K562 (cell line): ENCODE results near the gene GNAL. TPM values are rescaled to one million over a fixed set of nuclear protein-coding genes. Genes with fewer than 3 reads are reported as not detected.

ENCODE experiments used
- BMI1 ChIP-seq: fragments of 150-350 bp; IDR thresholded peaks from 2 replicates; pipeline ENCODE4 v1.6.1; 2014; ENCODE audit warnings: low read length
- FOXA3 ChIP-seq, 2 experiments: fragments of 450-650 bp in 1 of 2; sonication (generic) in 1 of 2; formaldehyde crosslinking; IDR thresholded peaks in 1 of 2; conservative IDR thresholded peaks in 1 of 2; 2 replicates each; pipeline versions ENCODE4 v1.4.0 to v1.8.0; 2020 to 2022; ENCODE audit warnings: mild to moderate bottlenecking in 2 of 2, missing genetic modification reagents in 1 of 2
- FOXK1 ChIP-seq: sonication (generic); formaldehyde crosslinking; IDR thresholded peaks from 2 replicates; pipeline ENCODE4 v1.8.0; 2022; ENCODE audit warnings: missing genetic modification reagents, mild to moderate bottlenecking, borderline replicate concordance
- GATA2 ChIP-seq: sonication (generic); formaldehyde crosslinking; IDR thresholded peaks from 2 replicates; pipeline ENCODE4 v1.4.0; 2020; ENCODE audit warnings: mild to moderate bottlenecking, missing genetic modification reagents
- HMG20B ChIP-seq: fragments of 250-450 bp; sonication (Bioruptor Pico); IDR thresholded peaks from 2 replicates; pipeline ENCODE4 v1.5.0; 2021; ENCODE audit warnings: mild to moderate bottlenecking
- JUND ChIP-seq, 2 experiments: IDR thresholded peaks; 2 replicates in 1 of 2; 3 replicates in 1 of 2; pipeline ENCODE4 v1.6.1; 2011; ENCODE audit warnings: borderline replicate concordance in 2 of 2, low read depth in 2 of 2, low read length in 2 of 2, improper control_type of control experiment in 1 of 2, missing biosample characterization in 1 of 2, missing genetic modification characterization in 1 of 2, missing genetic modification reagents in 1 of 2
- KDM2B ChIP-seq: fragments of 250-450 bp; sonication (Bioruptor Pico); IDR thresholded peaks from 2 replicates; pipeline ENCODE4 v1.8.0; 2021; ENCODE audit warnings: mild to moderate bottlenecking, moderate library complexity
- NCOA1 ChIP-seq: fragments of 450-650 bp; IDR thresholded peaks from 2 replicates; pipeline ENCODE4 v1.6.1; 2016; ENCODE audit warnings: low read depth
- RFX5 ChIP-seq: IDR thresholded peaks from 2 replicates; pipeline ENCODE4 v1.6.1; 2011; ENCODE audit warnings: low read depth, mild to moderate bottlenecking, improper control_type of control experiment, low read length
- ZNF124 ChIP-seq: sonication (generic); formaldehyde crosslinking; IDR thresholded peaks from 2 replicates; pipeline ENCODE4 v1.8.1; 2022; ENCODE audit warnings: missing genetic modification reagents
- ZNF316 ChIP-seq: fragments of 450-650 bp; IDR thresholded peaks from 2 replicates; pipeline ENCODE4 v1.6.1; 2016
- ZNF408 ChIP-seq: fragments of 250-450 bp; sonication (Bioruptor Pico); IDR thresholded peaks from 2 replicates; pipeline ENCODE4 v1.4.0; 2020; ENCODE audit warnings: low read depth, mild to moderate bottlenecking, moderate library complexity
- ZNF561 ChIP-seq: fragments of 450-650 bp; formaldehyde crosslinking; conservative IDR thresholded peaks from 2 replicates; pipeline ENCODE4 v1.4.0; 2020; ENCODE audit warnings: mild to moderate bottlenecking, moderate library complexity
- polyA plus RNA-seq, 8 experiments: library from polyadenylated mRNA; depleted of rRNA in 4 of 8; stranded (reverse) in 5 of 8; unstranded in 3 of 8; fragments of >200 nt; fragmentation: Nextera tagmentation in 2 of 8; fragmentation: Illumina TruSeq in 1 of 8; extraction: Ambion mirVana in 2 of 8; extraction: Trizol in 1 of 8; gene quantifications; 2 replicates each; pipeline versions ENCODE4 v1.2.1 to v1.2.3, GENCODE V29; 2011 to 2014; ENCODE audit warnings: inconsistent platforms in 1 of 8, missing spikeins in 1 of 8
- total RNA-seq, 7 experiments: library from RNA; depleted of rRNA in 6 of 7; stranded (reverse); fragments of >200 nt in 6 of 7; fragmentation: Illumina TruSeq in 2 of 7; extraction: Trizol in 2 of 7; gene quantifications; 2 replicates each; pipeline versions ENCODE4 v1.2.1 to v1.2.3, GENCODE V29; 2011 to 2021; ENCODE audit warnings: low replicate concordance in 1 of 7
- TF ChIP-seq, protein P1 (sequence below), 3 experiments: fragments of 200-800 bp in 1 of 3; sonication (Bioruptor generic) in 1 of 3; sonication (generic) in 1 of 3; formaldehyde crosslinking in 1 of 3; IDR thresholded peaks; 2 replicates each; pipeline versions ENCODE4 v1.6.1 to v1.8.0; 2016 to 2022; ENCODE audit warnings: mild to moderate bottlenecking in 2 of 3, missing compliant biosample characterization in 2 of 3, missing genetic modification characterization in 2 of 3, missing genetic modification reagents in 1 of 3
- TF ChIP-seq, protein P2 (sequence below): fragments of 250-450 bp; sonication (Bioruptor Pico); IDR thresholded peaks from 2 replicates; pipeline ENCODE4 v1.5.1; 2021; ENCODE audit warnings: mild to moderate bottlenecking
- TF ChIP-seq, protein P3 (sequence below): fragments of 450-650 bp; formaldehyde crosslinking; IDR thresholded peaks from 2 replicates; pipeline ENCODE4 v1.4.0; 2022; ENCODE audit warnings: mild to moderate bottlenecking, moderate library complexity
- TF ChIP-seq, protein P4 (sequence below): fragments of 250-450 bp; sonication (Bioruptor Pico); IDR thresholded peaks from 2 replicates; pipeline ENCODE4 v1.5.0; 2020; ENCODE audit warnings: mild to moderate bottlenecking
- TF ChIP-seq, protein P5 (sequence below): fragments of 450-650 bp; conservative IDR thresholded peaks from 2 replicates; pipeline ENCODE4 v1.6.1; 2016; ENCODE audit warnings: missing genetic modification characterization, low read depth, mild to moderate bottlenecking, missing compliant biosample characterization, moderate library complexity

The GNAL gene
- total and polyA plus RNA-seq, 9 of the 15 experiments (the other 6 are each of a cell fraction or from before 2014, with no cell fraction given) = under 0.01 to 0.10 (median 0.01) TPM; not detected in 5

DNA sequence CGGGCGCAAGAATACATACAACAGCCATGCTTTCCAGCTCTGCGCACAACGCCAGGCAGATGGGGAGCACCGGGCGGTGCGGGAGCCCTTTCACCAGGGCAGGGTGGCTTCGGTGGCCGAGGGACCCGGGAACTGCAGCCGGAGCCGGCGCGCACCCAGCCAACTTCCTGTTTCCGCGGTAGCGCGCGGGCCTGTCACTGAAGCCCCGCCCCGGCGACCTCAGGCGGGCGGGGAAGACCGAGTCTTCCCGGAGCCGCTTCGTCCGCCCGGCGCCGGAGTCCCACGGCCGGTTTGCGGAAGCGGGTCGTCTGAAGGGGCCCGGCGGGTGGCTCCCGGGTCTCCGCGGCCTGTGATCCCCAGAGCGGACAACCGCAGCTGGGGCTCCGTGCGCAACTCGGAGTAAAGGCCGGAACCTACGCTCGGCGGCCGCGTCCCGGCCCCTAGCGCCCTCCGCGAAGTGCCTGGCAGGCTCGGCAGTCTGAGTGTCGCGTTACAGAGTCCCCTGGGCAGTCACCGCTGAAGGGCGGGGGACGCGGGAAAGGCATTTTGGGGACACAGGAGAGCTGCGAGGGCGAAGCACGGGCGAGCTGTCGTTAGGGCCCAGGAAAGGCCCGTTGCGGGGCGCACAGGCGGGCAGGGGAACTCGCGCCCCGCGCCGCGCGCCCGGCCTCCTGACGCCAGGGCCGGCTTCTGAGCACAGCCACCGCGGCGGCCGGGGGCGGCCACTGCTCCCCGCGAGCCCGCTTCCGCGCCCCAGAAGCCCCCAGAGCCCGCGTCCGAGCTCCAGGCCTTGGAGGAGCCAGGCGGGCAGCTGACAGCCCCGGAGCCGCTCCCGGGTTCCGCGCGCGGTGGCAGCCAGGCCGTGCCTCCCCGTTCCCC, 219.4 kb downstream of the GNAL start, which contains the start of gene MPPE1 (continued):
- TF ChIP-seq, protein P1, sequence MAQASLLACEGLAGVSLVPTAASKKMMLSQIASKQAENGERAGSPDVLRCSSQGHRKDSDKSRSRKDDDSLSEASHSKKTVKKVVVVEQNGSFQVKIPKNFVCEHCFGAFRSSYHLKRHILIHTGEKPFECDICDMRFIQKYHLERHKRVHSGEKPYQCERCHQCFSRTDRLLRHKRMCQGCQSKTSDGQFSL (CRISPR knock-in tag; IDR thresholded peaks at IDR 0.05) = 0 out of 2 replicates have a peak, but pooled peaks have one; percentile 29
- TF ChIP-seq, protein P1 (tag; IDR thresholded peaks at IDR 0.05) = no peak
- TF ChIP-seq NCOA1 = 0 out of 2 replicates have a peak, but pooled peaks have one; percentile 30
- TF ChIP-seq, protein P2, sequence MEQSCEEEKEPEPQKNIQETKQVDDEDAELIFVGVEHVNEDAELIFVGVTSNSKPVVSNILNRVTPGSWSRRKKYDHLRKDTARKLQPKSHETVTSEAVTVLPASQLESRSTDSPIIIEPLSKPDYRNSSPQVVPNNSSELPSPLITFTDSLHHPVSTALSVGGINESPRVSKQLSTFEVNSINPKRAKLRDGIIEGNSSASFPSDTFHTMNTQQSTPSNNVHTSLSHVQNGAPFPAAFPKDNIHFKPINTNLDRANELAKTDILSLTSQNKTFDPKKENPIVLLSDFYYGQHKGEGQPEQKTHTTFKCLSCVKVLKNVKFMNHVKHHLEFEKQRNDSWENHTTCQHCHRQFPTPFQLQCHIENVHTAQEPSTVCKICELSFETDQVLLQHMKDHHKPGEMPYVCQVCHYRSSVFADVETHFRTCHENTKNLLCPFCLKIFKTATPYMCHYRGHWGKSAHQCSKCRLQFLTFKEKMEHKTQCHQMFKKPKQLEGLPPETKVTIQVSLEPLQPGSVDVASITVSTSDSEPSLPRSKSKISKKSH (CRISPR knock-in tag) = no peak
- TF ChIP-seq, protein P3, sequence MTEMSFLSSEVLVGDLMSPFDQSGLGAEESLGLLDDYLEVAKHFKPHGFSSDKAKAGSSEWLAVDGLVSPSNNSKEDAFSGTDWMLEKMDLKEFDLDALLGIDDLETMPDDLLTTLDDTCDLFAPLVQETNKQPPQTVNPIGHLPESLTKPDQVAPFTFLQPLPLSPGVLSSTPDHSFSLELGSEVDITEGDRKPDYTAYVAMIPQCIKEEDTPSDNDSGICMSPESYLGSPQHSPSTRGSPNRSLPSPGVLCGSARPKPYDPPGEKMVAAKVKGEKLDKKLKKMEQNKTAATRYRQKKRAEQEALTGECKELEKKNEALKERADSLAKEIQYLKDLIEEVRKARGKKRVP (CRISPR knock-in tag) = no peak
- no peak for TF ChIP-seq FOXK1 (CRISPR knock-in tag)
- no peak for TF ChIP-seq FOXA3 (CRISPR knock-in tag; conservative IDR thresholded peaks at IDR 0.05 in 1 of 2, IDR thresholded peaks at IDR 0.05 in 1 of 2)
- TF ChIP-seq HMG20B (CRISPR knock-in tag) = no peak
- TF ChIP-seq GATA2 (CRISPR knock-in tag) = no peak
- TF ChIP-seq, protein P4, sequence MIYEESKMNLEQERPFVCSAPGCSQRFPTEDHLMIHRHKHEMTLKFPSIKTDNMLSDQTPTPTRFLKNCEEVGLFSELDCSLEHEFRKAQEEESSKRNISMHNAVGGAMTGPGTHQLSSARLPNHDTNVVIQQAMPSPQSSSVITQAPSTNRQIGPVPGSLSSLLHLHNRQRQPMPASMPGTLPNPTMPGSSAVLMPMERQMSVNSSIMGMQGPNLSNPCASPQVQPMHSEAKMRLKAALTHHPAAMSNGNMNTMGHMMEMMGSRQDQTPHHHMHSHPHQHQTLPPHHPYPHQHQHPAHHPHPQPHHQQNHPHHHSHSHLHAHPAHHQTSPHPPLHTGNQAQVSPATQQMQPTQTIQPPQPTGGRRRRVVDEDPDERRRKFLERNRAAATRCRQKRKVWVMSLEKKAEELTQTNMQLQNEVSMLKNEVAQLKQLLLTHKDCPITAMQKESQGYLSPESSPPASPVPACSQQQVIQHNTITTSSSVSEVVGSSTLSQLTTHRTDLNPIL (CRISPR knock-in tag) = no peak
- TF ChIP-seq BMI1 = no peak
- TF ChIP-seq ZNF561 (CRISPR knock-in tag) = no peak
- TF ChIP-seq, protein P5, sequence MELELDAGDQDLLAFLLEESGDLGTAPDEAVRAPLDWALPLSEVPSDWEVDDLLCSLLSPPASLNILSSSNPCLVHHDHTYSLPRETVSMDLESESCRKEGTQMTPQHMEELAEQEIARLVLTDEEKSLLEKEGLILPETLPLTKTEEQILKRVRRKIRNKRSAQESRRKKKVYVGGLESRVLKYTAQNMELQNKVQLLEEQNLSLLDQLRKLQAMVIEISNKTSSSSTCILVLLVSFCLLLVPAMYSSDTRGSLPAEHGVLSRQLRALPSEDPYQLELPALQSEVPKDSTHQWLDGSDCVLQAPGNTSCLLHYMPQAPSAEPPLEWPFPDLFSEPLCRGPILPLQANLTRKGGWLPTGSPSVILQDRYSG (tag) = no peak
- no peak for TF ChIP-seq ZNF408 (CRISPR knock-in tag)
- TF ChIP-seq ZNF316 = no peak
- no peak for TF ChIP-seq ZNF124 (CRISPR knock-in tag)
- no peak for TF ChIP-seq JUND (IDR thresholded peaks at IDR 0.05; ENCODE audit: borderline replicate concordance, low read depth, low read length)
- TF ChIP-seq JUND (tag; IDR thresholded peaks at IDR 0.05; ENCODE audit: borderline replicate concordance, low read depth, low read length) = no peak; the same call in 2 of the 3 replicates
- TF ChIP-seq KDM2B (CRISPR knock-in tag) = peak; percentile 50; the same call in 1 of the 2 replicates
- TF ChIP-seq RFX5 = no peak
